22Rv1 (cell line): ENCODE measurements around the gene PADI1.

Source experiments
- CTCF ChIP-seq: fragments of 450-650 bp; IDR thresholded peaks from 2 replicates; pipeline ENCODE4 v1.5.1; 2017; ENCODE audit warnings: mild to moderate bottlenecking
- ZFX ChIP-seq: fragments of 450-650 bp; IDR thresholded peaks from 2 replicates; pipeline ENCODE4 v1.6.1; 2017; ENCODE audit warnings: antibody characterized with exemption, borderline replicate concordance

- TF ChIP-seq CTCF (no peak), ZFX (no peak)
Observed at GRCh38 chr1:17190010-17190995, 14.6 kb upstream of the PADI1 start.
